Astrocyte (in vitro differentiated cells and primary cell): ENCODE results near the gene PCDHB7. TPM values are rescaled to one million over a fixed set of nuclear protein-coding genes. Genes with fewer than 3 reads are reported as not detected.
"Not testable (repeated sequence)": the region's sequence is repeated elsewhere in the genome, so short reads cannot be mapped to it uniquely, and the experiment has no call there.

Experiments
- DNase-seq: peaks from one replicate; pipeline ENCODE4 v3.0.0-alpha.2; 2010; ENCODE audit warnings: low read depth
- FAIRE-seq: peaks from 2 replicates; lab custom pipeline; 2011; peaks lifted over from hg19 to GRCh38; lab: Jason Lieb, UNC
- H2AFZ ChIP-seq: 2 replicates; pipeline ENCODE4 v1.6.0; 2012; ENCODE audit warnings: low read depth, low read length, inconsistent platforms
- H3K27ac ChIP-seq: 2 replicates; pipeline ENCODE4 v1.5.1; 2011; ENCODE audit warnings: low read depth, low read length, inconsistent platforms
- H3K27me3 ChIP-seq: 2 replicates; pipeline ENCODE4 v1.6.0; 2011; ENCODE audit warnings: low read length, inconsistent platforms; ENCODE audit not compliant: insufficient read depth
- H3K36me3 ChIP-seq: 2 replicates; pipeline ENCODE4 v1.5.1; 2011; ENCODE audit warnings: low read length, inconsistent platforms; ENCODE audit not compliant: insufficient read depth
- H3K4me1 ChIP-seq: 2 replicates; pipeline ENCODE4 v1.5.1; 2011; ENCODE audit warnings: low read length, inconsistent platforms; ENCODE audit not compliant: insufficient read depth
- H3K4me2 ChIP-seq: 2 replicates; pipeline ENCODE4 v1.6.0; 2012; ENCODE audit warnings: low read length, inconsistent platforms
- H3K4me3 ChIP-seq: 2 replicates; pipeline ENCODE4 v1.5.1; 2011; ENCODE audit warnings: low read depth, mild to moderate bottlenecking, low read length, inconsistent platforms; ENCODE audit not compliant: insufficient read depth
- H3K79me2 ChIP-seq: 2 replicates; pipeline ENCODE4 v1.6.0; 2012; ENCODE audit warnings: mild to moderate bottlenecking, low read length, inconsistent platforms; ENCODE audit not compliant: insufficient read depth
- H3K9ac ChIP-seq: 2 replicates; pipeline ENCODE4 v1.6.0; 2012; ENCODE audit warnings: mild to moderate bottlenecking, low read length, inconsistent platforms
- H3K9me3 ChIP-seq: 2 replicates; pipeline ENCODE4 v1.5.1; 2012; ENCODE audit warnings: low read depth, mild to moderate bottlenecking, low read length, inconsistent platforms; ENCODE audit not compliant: insufficient read depth
- H4K20me1 ChIP-seq: 2 replicates; pipeline ENCODE4 v1.6.0; 2012; ENCODE audit warnings: low read length, inconsistent platforms; ENCODE audit not compliant: insufficient read depth
- H3K27ac Mint-ChIP-seq: one replicate; pipeline ENCODE4 v1.8.0; 2021; ENCODE audit warnings: mild to moderate bottlenecking, mixed read lengths; ENCODE audit not compliant: unreplicated experiment
- H3K27me3 Mint-ChIP-seq: one replicate; pipeline ENCODE4 v1.8.0; 2021; ENCODE audit warnings: low read depth, mixed read lengths; ENCODE audit not compliant: unreplicated experiment
- H3K36me3 Mint-ChIP-seq: one replicate; pipeline ENCODE4 v1.8.0; 2021; ENCODE audit warnings: low read depth, mixed read lengths; ENCODE audit not compliant: unreplicated experiment
- H3K4me1 Mint-ChIP-seq: one replicate; pipeline ENCODE4 v1.8.0; 2021; ENCODE audit warnings: low read depth, mixed read lengths; ENCODE audit not compliant: unreplicated experiment
- H3K4me3 Mint-ChIP-seq: one replicate; pipeline ENCODE4 v1.8.0; 2021; ENCODE audit warnings: mild to moderate bottlenecking, moderate library complexity, mixed read lengths; ENCODE audit not compliant: unreplicated experiment
- H3K9me3 Mint-ChIP-seq: one replicate; pipeline ENCODE4 v1.8.0; 2021; ENCODE audit warnings: mild to moderate bottlenecking, mixed read lengths; ENCODE audit not compliant: unreplicated experiment
- CTCF ChIP-seq: IDR thresholded peaks from 2 replicates; pipeline ENCODE4 v1.5.1; 2011; ENCODE audit warnings: low read depth, mild to moderate bottlenecking, inconsistent platforms, low read length, moderate library complexity; ENCODE audit not compliant: insufficient read depth
- EZH2 ChIP-seq: IDR thresholded peaks from 2 replicates; pipeline ENCODE4 v1.6.1; 2012; ENCODE audit warnings: mild to moderate bottlenecking, low read length, inconsistent platforms; ENCODE audit not compliant: insufficient read depth
- total RNA-seq: library from RNA; stranded (reverse); gene quantifications from 2 replicates; pipeline ENCODE4 v1.2.1, GENCODE V29; 2021

PCDHB7 gene
- total RNA-seq, 1 donor from 2014 or later, result 1.0 TPM

DNA sequence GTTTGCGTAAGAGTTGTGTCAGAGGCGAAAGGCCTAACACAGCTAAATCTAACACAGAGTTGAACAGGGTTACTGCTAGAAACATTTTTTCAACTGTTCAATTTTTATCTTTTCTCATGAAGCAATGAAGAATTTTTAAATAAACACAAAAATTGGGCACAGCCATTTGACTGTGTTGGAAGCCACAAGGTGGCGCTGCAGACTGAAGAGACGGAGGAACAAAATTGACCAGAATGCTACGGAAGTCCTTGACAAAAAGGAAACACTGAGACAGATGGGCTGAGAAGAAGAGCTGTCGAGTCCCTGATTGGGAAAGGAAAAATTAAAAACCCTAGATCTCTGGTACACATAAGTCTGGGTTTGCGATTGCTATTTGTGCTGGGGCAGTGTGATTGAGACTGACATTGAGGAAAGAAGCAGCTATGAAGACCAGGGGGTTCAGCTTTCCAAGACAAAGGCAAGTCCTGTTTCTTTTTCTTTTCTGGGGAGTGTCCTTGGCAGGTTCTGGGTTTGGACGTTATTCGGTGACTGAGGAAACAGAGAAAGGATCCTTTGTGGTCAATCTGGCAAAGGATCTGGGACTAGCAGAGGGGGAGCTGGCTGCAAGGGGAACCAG is 14.6 kb downstream of the PCDHB7 start, which contains the start of gene PCDHB9:
Gene PCDHB9, plus strand, starts transcription at position 265 of the 616 bp plus-strand sequence. Its CDS starts 158 bp downstream, at position 423.
- Histone ChIP-seq H3K79me2 (no peaks in the 10 kb centered on the region), H3K27me3 (no peaks in the 10 kb centered on the region), H3K9me3 (peaks cover 4% of the 10 kb centered on the region), H2AFZ (no peak within 1 kb of the TSS), H3K27ac (no peak within 1 kb of the TSS), H4K20me1 (no peaks in the 10 kb centered on the region), H3K36me3 (no peaks in the 10 kb centered on the region), H3K4me3 (no peak within 1 kb of the TSS), H3K4me1 (no peaks in the 10 kb centered on the region), H3K4me2 (peak within 1 kb of the TSS; percentile 5), H3K9ac (no peak within 1 kb of the TSS)
- Mint-ChIP-seq H3K27ac (no peak within 1 kb of the TSS), H3K4me1 (no peaks in the 10 kb centered on the region), H3K4me3 (peak within 1 kb of the TSS; percentile 77), H3K36me3 (peaks cover 16% of the 10 kb centered on the region), H3K27me3 (no peaks in the 10 kb centered on the region), H3K9me3 (peaks cover 25% of the 10 kb centered on the region)
- DNase-seq (no peak), FAIRE-seq (no peak)
- TF ChIP-seq CTCF (peak; percentile 9), EZH2 (no peak)

DNA sequence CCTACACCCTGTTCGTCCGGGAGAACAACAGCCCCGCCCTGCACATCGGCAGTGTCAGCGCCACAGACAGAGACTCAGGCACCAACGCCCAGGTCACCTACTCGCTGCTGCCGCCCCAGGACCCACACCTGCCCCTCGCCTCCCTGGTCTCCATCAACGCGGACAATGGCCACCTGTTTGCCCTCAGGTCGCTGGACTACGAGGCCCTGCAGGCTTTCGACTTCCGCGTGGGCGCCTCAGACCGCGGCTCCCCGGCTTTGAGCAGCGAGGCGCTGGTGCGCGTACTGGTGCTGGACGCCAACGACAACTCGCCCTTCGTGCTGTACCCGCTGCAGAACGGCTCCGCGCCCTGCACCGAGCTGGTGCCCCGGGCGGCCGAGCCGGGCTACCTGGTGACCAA is 16.2 kb downstream of the PCDHB7 start:
- not testable (repeated sequence) for H3K9ac ChIP-seq, H3K27ac Mint-ChIP-seq, H3K79me2 ChIP-seq, H3K27ac ChIP-seq, H3K9me3 ChIP-seq, H2AFZ ChIP-seq, H3K4me3 Mint-ChIP-seq, H3K27me3 Mint-ChIP-seq, DNase-seq, H3K4me1 ChIP-seq, H3K4me3 ChIP-seq, H3K27me3 ChIP-seq, H3K4me1 Mint-ChIP-seq, H4K20me1 ChIP-seq, H3K36me3 ChIP-seq, FAIRE-seq, H3K4me2 ChIP-seq
- Mint-ChIP-seq H3K36me3 (peaks cover 15% of the 10 kb centered on the region), H3K9me3 (peaks cover 23% of the 10 kb centered on the region)

GRCh38 chr5:141189131-141189530 is 16.7 kb downstream of the PCDHB7 start:
- H2AFZ ChIP-seq, H3K79me2 ChIP-seq, H3K27me3 Mint-ChIP-seq, H3K4me1 ChIP-seq, FAIRE-seq, H3K27ac ChIP-seq, H3K4me2 ChIP-seq, DNase-seq, H3K4me3 ChIP-seq, H3K36me3 ChIP-seq, H3K4me3 Mint-ChIP-seq, H4K20me1 ChIP-seq, H3K9ac ChIP-seq, H3K9me3 ChIP-seq, H3K27me3 ChIP-seq, H3K4me1 Mint-ChIP-seq: not testable (repeated sequence)
- Mint-ChIP-seq H3K36me3 (peaks cover 15% of the 10 kb centered on the region), H3K9me3 (peaks cover 24% of the 10 kb centered on the region), H3K27ac (peak overlapping the region; percentile 53)
